ENCODE results near the gene TYW1B.

GRCh38 chr7:72577107-72577506 is 250.9 kb downstream of the TYW1B start:
- no peak for TF ChIP-seq POLR2AphosphoS5 (IDR thresholded peaks at IDR 0.05)
- no peak for TF ChIP-seq CTCF (IDR thresholded peaks at IDR 0.05)
- no peak for TF ChIP-seq POLR2A (IDR thresholded peaks at IDR 0.05)

Measured in suprapubic skin (tissue), 4 donors.